T-helper 1 cell (primary cell): Measurements from ENCODE around the gene FKBP8.
A peak's percentile ranks its signal among the peaks of the same experiment; 100 is the strongest.

ENCODE experiments used
- DNase-seq, 5 donors: peaks; one replicate each; pipeline ENCODE4 v3.0.0-alpha.2; 2012 to 2020

Gene FKBP8

GRCh38 chr19:18501351-18501750 lies 42.0 kb downstream of the FKBP8 start:
- no peak for DNase-seq

- DNase-seq: no peak
These were observed 42.6 kb downstream of the FKBP8 start for GRCh38 chr19:18500799-18501198.

GRCh38 chr19:18500376-18500775 lies 43.0 kb downstream of the FKBP8 start:
- no peak for DNase-seq

- DNase-seq: no peak
These were observed 44.2 kb downstream of the FKBP8 start for GRCh38 chr19:18499055-18499775.

- no peak for DNase-seq
These were observed 46.5 kb downstream of the FKBP8 start for GRCh38 chr19:18496980-18497256.

- DNase-seq: peak; percentile 50 to 75 (median 70)
These were observed 47.0 kb downstream of the FKBP8 start for GRCh38 chr19:18496167-18496979.

- DNase-seq: no peak
These were observed 48.0 kb downstream of the FKBP8 start for GRCh38 chr19:18495204-18495911.

- peak in 1 of 5 donors; percentile 28 for DNase-seq
These were observed 49.1 kb downstream of the FKBP8 start for GRCh38 chr19:18494267-18494607.

- no peak for DNase-seq
These were observed 49.7 kb downstream of the FKBP8 start for GRCh38 chr19:18493440-18494266.

- no peak for DNase-seq
These were observed 51.1 kb downstream of the FKBP8 start for GRCh38 chr19:18491995-18492953.

GRCh38 chr19:18490728-18491127 lies 52.6 kb downstream of the FKBP8 start:
- DNase-seq: no peak

GRCh38 chr19:18489627-18490184 lies 53.7 kb downstream of the FKBP8 start:
- DNase-seq: no peak

GRCh38 chr19:18488838-18489626 lies 54.3 kb downstream of the FKBP8 start:
- no peak for DNase-seq

- DNase-seq: no peak
These were observed 55.0 kb downstream of the FKBP8 start for GRCh38 chr19:18488403-18488723.

GRCh38 chr19:18487576-18488402 lies 55.6 kb downstream of the FKBP8 start:
- DNase-seq: no peak

- DNase-seq: no peak
These were observed 56.6 kb downstream of the FKBP8 start for GRCh38 chr19:18486746-18487145.

GRCh38 chr19:18484992-18485391 lies 58.4 kb downstream of the FKBP8 start:
- DNase-seq: no peak

GRCh38 chr19:18483119-18483890 lies 60.1 kb downstream of the FKBP8 start:
- DNase-seq: no peak
